Psoas muscle (tissue), 8 donors: ENCODE data around the gene LSMEM2. TPM values are rescaled to one million over a fixed set of nuclear protein-coding genes. Genes with fewer than 3 reads are reported as not detected.

Experiments used
- ATAC-seq, 4 donors: fragments of 200-7000 bp; cut with Tn5 transposase; one replicate each; pipeline ENCODE4 v1.9.1; 2020; ENCODE audit warnings: moderate library complexity in 3 of 4, mild to moderate bottlenecking in 2 of 4
- DNase-seq, 2 donors: peaks; one replicate each; pipeline ENCODE4 v3.0.0-alpha.2; 2020
- H3K27ac ChIP-seq: fragments of 200-600 bp; one replicate; pipeline ENCODE4 v1.8.0; 2022
- H3K27me3 ChIP-seq, 3 donors: fragments of 200-600 bp in 1 of 3; one replicate each; pipeline versions ENCODE4 v1.6.1 to v1.8.0; 2013 to 2022; ENCODE audit warnings: low read length in 2 of 3, mild to moderate bottlenecking in 2 of 3, moderate library complexity in 1 of 3; ENCODE audit not compliant: insufficient read depth in 3 of 3
- H3K36me3 ChIP-seq, 2 donors: fragments of 200-600 bp in 1 of 2; one replicate each; pipeline versions ENCODE4 v1.6.1 to v1.8.0; 2013 to 2022; ENCODE audit warnings: low read depth in 1 of 2, mild to moderate bottlenecking in 1 of 2, moderate library complexity in 1 of 2; ENCODE audit not compliant: insufficient read depth in 1 of 2
- H3K4me1 ChIP-seq: fragments of 200-600 bp; one replicate; pipeline ENCODE4 v1.8.0; 2022
- H3K4me3 ChIP-seq: fragments of 200-600 bp; one replicate; pipeline ENCODE4 v1.8.0; 2022; ENCODE audit warnings: mild to moderate bottlenecking
- H3K9me3 ChIP-seq: fragments of 200-600 bp; one replicate; pipeline ENCODE4 v1.8.0; 2022
- WGBS, 3 donors: extraction: QIAGEN DNeasy Blood & Tissue Kit; methylation state at CpG; one replicate each; pipeline versions ENCODE4 v1.1.6 to v1.1.7; 2013; 5-methylcytosine and 5-hydroxymethylcytosine counted together
- intact Hi-C, 2 donors: fragments of 100-400 bp; cut with DNase I; formaldehyde crosslinking; loops; one replicate each; pipeline versions ENCODE4 v1.11.0 to v1.14.2; 2022
- polyA plus RNA-seq, 3 donors: library from polyadenylated mRNA; stranded (reverse); fragments of 200-250 nt; gene quantifications; one replicate each; pipeline ENCODE4 v1.2.3, GENCODE V29; 2013
- total RNA-seq, 4 donors: library from RNA; stranded (reverse); fragmentation: NEBNext Ultra II Directional in 2 of 4; extraction: Animal tissue kit (Norgen Biotek cat#: 25700) in 2 of 4; gene quantifications; one replicate each; pipeline versions ENCODE4 v1.2.1 to v1.2.4, GENCODE V29; 2021 to 2023
- TF ChIP-seq, protein P1 (sequence below): fragments of 200-600 bp; IDR thresholded peaks from one replicate; pipeline ENCODE4 v1.8.0; 2022; ENCODE audit warnings: antibody characterized with exemption
- donor health status: healthy with polysubstance abuse.
- donor health status: DM: no; HTN: no; CAD: no; lungs with moderate emphysema.
- donor health status: Bipolar disorder and iron deficiency.
- donor health status: healthy.
- donor health status: DM: yes; HTN: yes; CAD: no.
- donor health status: DM: no; HTN: no; CAD: no.
- donor health status: DM: no; HTN: no; CAD: no.
- donor health status: DM: yes; HTN: yes; CAD: no.

Gene LSMEM2
- total and polyA plus RNA-seq, 7 donors = 0.61 to 13.1 (median 1.1) TPM

DNA sequence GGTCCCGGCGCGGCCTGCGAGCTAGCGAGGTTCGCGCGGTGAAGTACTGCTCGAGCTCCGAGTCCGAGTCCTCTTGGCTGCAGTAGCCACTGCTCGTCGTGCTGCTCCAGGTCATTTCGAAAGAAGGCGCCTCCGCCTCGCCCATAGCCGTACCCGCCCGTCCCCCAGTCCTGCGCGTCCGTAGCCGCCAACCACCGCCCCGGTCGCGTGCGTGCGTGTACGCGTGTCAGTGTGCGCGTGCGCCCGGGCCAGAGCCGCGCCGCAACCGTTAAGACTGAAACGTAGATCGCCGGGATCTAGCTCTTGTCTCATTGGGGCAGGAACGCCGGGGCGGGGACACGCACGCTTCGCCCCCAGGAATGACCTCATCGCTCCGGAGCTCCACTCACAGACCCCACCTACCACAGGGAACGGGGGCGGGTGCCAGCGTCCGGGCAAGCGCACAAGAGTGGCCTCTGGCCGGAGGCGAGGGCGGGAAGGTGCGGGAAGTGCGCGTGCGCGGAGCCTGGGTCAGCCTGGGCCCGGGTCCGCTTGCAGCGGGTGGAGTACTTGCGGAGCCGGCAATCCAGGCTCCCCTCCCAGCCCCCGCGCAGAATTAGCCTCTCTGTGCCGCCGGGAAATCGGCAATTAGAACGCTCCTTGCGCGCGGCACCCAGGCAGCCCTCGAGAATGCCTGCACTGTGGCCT is 58.4 kb downstream of the LSMEM2 start:
- H3K9me3 ChIP-seq = no peaks in the 10 kb centered on the region
- WGBS, 3 donors = 0% methylated on average over 72 to 79 of the region's 79 CpGs
- ATAC-seq = peak; percentile 88 to 93 (median 90)
- peak overlapping the region; percentile 93 for H3K4me3 ChIP-seq
- H3K27ac ChIP-seq = peak overlapping the region; percentile 95
- intact Hi-C loops = no loop called here
- TF ChIP-seq, protein P1, sequence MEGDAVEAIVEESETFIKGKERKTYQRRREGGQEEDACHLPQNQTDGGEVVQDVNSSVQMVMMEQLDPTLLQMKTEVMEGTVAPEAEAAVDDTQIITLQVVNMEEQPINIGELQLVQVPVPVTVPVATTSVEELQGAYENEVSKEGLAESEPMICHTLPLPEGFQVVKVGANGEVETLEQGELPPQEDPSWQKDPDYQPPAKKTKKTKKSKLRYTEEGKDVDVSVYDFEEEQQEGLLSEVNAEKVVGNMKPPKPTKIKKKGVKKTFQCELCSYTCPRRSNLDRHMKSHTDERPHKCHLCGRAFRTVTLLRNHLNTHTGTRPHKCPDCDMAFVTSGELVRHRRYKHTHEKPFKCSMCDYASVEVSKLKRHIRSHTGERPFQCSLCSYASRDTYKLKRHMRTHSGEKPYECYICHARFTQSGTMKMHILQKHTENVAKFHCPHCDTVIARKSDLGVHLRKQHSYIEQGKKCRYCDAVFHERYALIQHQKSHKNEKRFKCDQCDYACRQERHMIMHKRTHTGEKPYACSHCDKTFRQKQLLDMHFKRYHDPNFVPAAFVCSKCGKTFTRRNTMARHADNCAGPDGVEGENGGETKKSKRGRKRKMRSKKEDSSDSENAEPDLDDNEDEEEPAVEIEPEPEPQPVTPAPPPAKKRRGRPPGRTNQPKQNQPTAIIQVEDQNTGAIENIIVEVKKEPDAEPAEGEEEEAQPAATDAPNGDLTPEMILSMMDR = no peak
- peak; percentile 100 for DNase-seq
- H3K4me1 ChIP-seq = peaks cover 50% of the 10 kb centered on the region
- H3K36me3 ChIP-seq = peaks cover 0 to 6% of the 10 kb centered on the region in 2 donors
- H3K27me3 ChIP-seq = no peaks in the 10 kb centered on the region

Other genes with a start within 250 kb of the LSMEM2 start
- 10 to 100 TPM; 35.6 to 61.4 (median 55.2) TPM for gene RBM5, start 190.2 kb upstream of the LSMEM2 start, total RNA-seq
- gene RBM5, start 190.2 kb upstream of the LSMEM2 start, polyA plus RNA-seq = 10 to 100 TPM; 30.7 to 35.0 (median 31.1) TPM
- 10 to 100 TPM in 3 of 4 donors, 1 to 10 TPM in 1; 7.0 to 13.7 (median 12.3) TPM for gene SEMA3F, start 123.8 kb upstream of the LSMEM2 start, total RNA-seq
- 1 to 10 TPM; 4.7 to 7.6 (median 6.8) TPM for gene SEMA3F, start 123.8 kb upstream of the LSMEM2 start, polyA plus RNA-seq
- not detected for gene GNAT1, start 87.5 kb upstream of the LSMEM2 start, total RNA-seq
- gene GNAT1, start 87.5 kb upstream of the LSMEM2 start, polyA plus RNA-seq = not detected
- 10 to 100 TPM in 1 of 4 donors, 1 to 10 TPM in 3; 1.7 to 12.7 (median 5.4) TPM for gene SLC38A3, start 73.8 kb upstream of the LSMEM2 start, total RNA-seq
- gene SLC38A3, start 73.8 kb upstream of the LSMEM2 start, polyA plus RNA-seq = 1 to 10 TPM in 2 of 3 donors, under 1 TPM in 1; 0.12 to 4.5 (median 1.3) TPM
- 10 to 100 TPM; 55.5 to 93.9 (median 74.8) TPM for gene GNAI2, start 42.9 kb upstream of the LSMEM2 start, total RNA-seq
- gene GNAI2, start 42.9 kb upstream of the LSMEM2 start, polyA plus RNA-seq = 10 to 100 TPM; 39.4 to 57.6 (median 50.7) TPM
- 1 to 10 TPM; 3.1 to 6.8 (median 4.3) TPM for gene SEMA3B, start 9.9 kb upstream of the LSMEM2 start, total RNA-seq
- 1 to 10 TPM; 2.1 to 3.4 (median 2.2) TPM for gene SEMA3B, start 9.9 kb upstream of the LSMEM2 start, polyA plus RNA-seq
- gene IFRD2, start 13.3 kb downstream of the LSMEM2 start, total RNA-seq = 100 to 1,000 TPM in 3 of 4 donors, 10 to 100 TPM in 1; 77.2 to 145 (median 119) TPM
- 100 to 1,000 TPM; 129 to 175 (median 151) TPM for gene IFRD2, start 13.3 kb downstream of the LSMEM2 start, polyA plus RNA-seq
- 1 to 10 TPM in 1 of 4 donors, under 1 TPM in 3; 0.28 to 2.1 (median 0.65) TPM for gene HYAL3, start 20.3 kb downstream of the LSMEM2 start, total RNA-seq
- 1 to 10 TPM in 2 of 3 donors, under 1 TPM in 1; 0.23 to 3.4 (median 1.2) TPM for gene HYAL3, start 20.3 kb downstream of the LSMEM2 start, polyA plus RNA-seq
- 1 to 10 TPM; 7.9 to 9.7 (median 8.3) TPM for gene NAA80, start 20.3 kb downstream of the LSMEM2 start, total RNA-seq
- gene NAA80, start 20.3 kb downstream of the LSMEM2 start, polyA plus RNA-seq = 10 to 100 TPM in 1 of 3 donors, 1 to 10 TPM in 2; 6.8 to 12.8 (median 10.0) TPM
- 10 to 100 TPM in 3 of 4 donors, 1 to 10 TPM in 1; 8.5 to 20.8 (median 13.7) TPM for gene HYAL1, start 24.5 kb downstream of the LSMEM2 start, total RNA-seq
- gene HYAL1, start 24.5 kb downstream of the LSMEM2 start, polyA plus RNA-seq = 10 to 100 TPM in 2 of 3 donors, 1 to 10 TPM in 1; 9.5 to 15.1 (median 13.8) TPM
- gene HYAL2, start 43.7 kb downstream of the LSMEM2 start, total RNA-seq = 10 to 100 TPM; 20.6 to 42.8 (median 25.6) TPM
- 10 to 100 TPM; 25.3 to 61.7 (median 41.8) TPM for gene HYAL2, start 43.7 kb downstream of the LSMEM2 start, polyA plus RNA-seq
- gene TUSC2, start 49.1 kb downstream of the LSMEM2 start, total RNA-seq = 10 to 100 TPM; 31.5 to 43.6 (median 33.7) TPM
- gene TUSC2, start 49.1 kb downstream of the LSMEM2 start, polyA plus RNA-seq = 100 to 1,000 TPM in 1 of 3 donors, 10 to 100 TPM in 2; 38.0 to 100 (median 84.9) TPM
- gene RASSF1, start 61.7 kb downstream of the LSMEM2 start, total RNA-seq = 10 to 100 TPM; 10.1 to 24.2 (median 14.9) TPM
- gene RASSF1, start 61.7 kb downstream of the LSMEM2 start, polyA plus RNA-seq = 10 to 100 TPM; 33.3 to 84.5 (median 37.9) TPM
- under 1 TPM; 0.24 to 0.99 (median 0.57) TPM for gene ZMYND10, start 66.6 kb downstream of the LSMEM2 start, total RNA-seq
- gene ZMYND10, start 66.6 kb downstream of the LSMEM2 start, polyA plus RNA-seq = under 1 TPM; 0.23 to 0.99 (median 0.51) TPM
- gene NPRL2, start 71.7 kb downstream of the LSMEM2 start, total RNA-seq = 10 to 100 TPM; 16.1 to 29.5 (median 19.6) TPM
- 10 to 100 TPM; 21.5 to 36.6 (median 21.7) TPM for gene NPRL2, start 71.7 kb downstream of the LSMEM2 start, polyA plus RNA-seq
- gene CYB561D2, start 71.8 kb downstream of the LSMEM2 start, total RNA-seq = 1 to 10 TPM; 5.7 to 9.2 (median 7.0) TPM
- 10 to 100 TPM; 14.7 to 34.8 (median 17.5) TPM for gene CYB561D2, start 71.8 kb downstream of the LSMEM2 start, polyA plus RNA-seq
- 10 to 100 TPM; 20.4 to 29.1 (median 23.2) TPM for gene TMEM115, start 80.4 kb downstream of the LSMEM2 start, total RNA-seq
- 10 to 100 TPM; 29.7 to 49.6 (median 42.7) TPM for gene TMEM115, start 80.4 kb downstream of the LSMEM2 start, polyA plus RNA-seq
- 1 to 10 TPM in 2 of 4 donors, under 1 TPM in 2; 0.56 to 1.6 (median 1.2) TPM for gene CACNA2D2, start 224.5 kb downstream of the LSMEM2 start, total RNA-seq
- gene CACNA2D2, start 224.5 kb downstream of the LSMEM2 start, polyA plus RNA-seq = under 1 TPM; 0.14 to 0.83 (median 0.77) TPM